Stimulated activated CD8-positive, alpha-beta memory T cell treated with anti-CD3 and anti-CD28 coated beads, Interleukin-15, amount 100 ng/mL, for 4 hours (primary cell): ENCODE results near the gene TMEM87B.

ENCODE experiments used
- DNase-seq, 2 donors: peaks; one replicate each; pipeline ENCODE4 v3.0.0-alpha.2; 2020; ENCODE audit warnings: low read depth in 2 of 2

Gene TMEM87B

DNA sequence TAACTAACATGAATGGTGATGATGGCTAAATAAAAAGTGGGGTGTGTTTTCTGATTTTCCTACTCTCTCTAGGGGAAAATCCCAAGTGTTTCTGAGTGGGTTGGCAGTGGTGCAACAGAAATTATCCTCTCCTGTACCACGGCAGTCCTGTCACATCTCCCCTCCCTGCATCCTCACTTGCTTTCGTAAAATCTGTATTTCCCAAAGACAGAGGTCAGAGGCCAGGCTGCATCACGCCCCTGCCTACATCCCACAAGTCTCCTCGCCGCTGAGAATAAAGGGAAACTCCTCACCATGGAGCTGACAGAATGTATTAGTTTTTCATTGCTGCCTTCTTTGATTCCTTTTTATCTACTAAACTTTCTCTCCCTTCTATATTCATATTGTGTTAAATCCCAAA is 96.2 kb downstream of the TMEM87B start:
- no peak for DNase-seq

- DNase-seq, result no peak
These were observed 96.8 kb downstream of the TMEM87B start for GRCh38 chr2:112151701-112152440.

GRCh38 chr2:112152476-112153178 is 97.6 kb downstream of the TMEM87B start:
- DNase-seq, result no peak

GRCh38 chr2:112153179-112153490 is 98.1 kb downstream of the TMEM87B start:
- DNase-seq, result no peak

DNA sequence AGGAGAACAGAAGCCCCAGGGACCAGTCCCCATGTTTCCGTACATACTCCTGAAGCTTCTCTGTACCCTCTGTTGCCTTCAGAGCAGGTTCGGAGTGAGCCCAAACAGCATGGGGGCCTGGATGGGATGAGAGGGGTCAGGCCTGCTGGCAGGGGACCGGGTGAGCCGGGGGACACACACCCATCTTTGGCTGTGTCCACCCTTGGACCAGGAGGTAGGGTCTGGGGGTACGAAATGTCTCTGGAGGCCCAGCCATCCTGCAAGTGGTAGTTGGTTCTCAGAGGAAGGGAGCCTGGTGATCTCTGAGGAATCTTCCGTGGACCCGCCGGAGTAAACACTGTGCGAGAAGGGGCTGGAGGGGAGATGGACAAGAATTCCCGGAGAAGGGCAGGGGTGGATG is 98.4 kb downstream of the TMEM87B start:
- DNase-seq, result no peak

- DNase-seq, result no peak
These were observed 99.4 kb downstream of the TMEM87B start for GRCh38 chr2:112154246-112155117.

DNA sequence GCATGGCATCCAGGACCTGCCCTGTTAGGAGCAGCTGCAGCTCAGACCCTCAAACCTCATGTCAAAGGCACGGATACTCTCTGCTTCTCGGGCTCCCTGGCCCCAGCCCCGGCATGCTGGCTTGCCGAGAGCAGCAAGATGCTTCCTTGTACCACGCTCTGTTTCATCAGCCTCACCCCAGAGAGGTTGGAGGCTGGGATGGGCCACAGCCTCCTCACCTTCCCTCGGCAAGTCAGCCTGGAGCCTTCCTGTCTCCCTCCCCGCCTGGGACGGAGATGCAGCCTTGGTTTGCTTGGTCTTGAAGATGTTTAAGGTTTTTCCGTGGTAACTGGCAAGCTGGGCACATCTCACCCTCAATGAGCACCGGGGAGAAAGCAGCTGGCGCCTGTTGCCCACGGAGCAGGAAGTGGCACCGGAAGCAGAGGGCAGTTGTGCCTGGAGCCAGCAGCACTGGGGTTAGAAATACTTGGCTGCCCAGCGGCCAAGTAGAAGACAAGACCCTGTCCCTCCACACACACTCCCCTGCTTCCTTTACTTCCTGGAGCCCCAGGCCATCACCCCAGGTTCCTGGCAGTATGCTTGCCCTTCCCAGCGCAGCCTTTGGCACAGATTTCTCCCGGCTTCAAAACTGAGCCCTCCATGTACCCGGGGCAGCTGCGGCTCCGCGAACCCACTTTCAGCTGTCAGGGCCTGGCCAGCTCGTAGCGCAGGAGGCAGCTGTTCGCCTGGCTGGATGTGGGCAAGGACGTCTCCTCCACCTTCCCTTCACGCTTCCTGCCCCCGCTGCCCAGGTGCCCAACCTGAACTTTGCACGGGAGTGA is 100.5 kb downstream of the TMEM87B start:
- DNase-seq, result no peak

GRCh38 chr2:112156152-112156986 is 101.3 kb downstream of the TMEM87B start:
- DNase-seq, result no peak

- DNase-seq, result no peak
These were observed 102.4 kb downstream of the TMEM87B start for GRCh38 chr2:112157472-112157871.

DNA sequence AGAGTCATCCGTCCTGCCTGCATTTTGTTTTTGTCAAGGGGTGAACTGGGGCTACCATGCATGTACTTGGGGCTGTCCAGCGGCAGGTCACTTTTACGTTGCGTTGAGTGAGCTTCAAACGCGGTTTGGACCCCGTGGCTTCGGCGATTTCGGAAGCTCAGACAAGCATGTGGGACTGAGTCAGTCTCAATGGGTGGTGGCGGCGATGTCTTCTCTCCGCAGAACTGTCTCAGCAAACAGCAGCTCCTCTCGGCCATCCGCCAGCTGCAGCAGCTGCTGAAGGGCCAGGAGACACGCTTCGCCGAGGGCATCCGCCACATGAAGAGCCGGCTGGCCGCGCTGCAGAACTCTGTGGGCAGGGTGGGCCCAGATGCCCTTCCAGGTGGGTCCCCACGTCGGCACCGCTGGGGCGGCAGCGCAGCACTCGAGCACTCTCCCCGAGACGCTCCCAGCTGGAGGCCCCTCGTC is 104.4 kb downstream of the TMEM87B start:
- DNase-seq, result no peak

DNA sequence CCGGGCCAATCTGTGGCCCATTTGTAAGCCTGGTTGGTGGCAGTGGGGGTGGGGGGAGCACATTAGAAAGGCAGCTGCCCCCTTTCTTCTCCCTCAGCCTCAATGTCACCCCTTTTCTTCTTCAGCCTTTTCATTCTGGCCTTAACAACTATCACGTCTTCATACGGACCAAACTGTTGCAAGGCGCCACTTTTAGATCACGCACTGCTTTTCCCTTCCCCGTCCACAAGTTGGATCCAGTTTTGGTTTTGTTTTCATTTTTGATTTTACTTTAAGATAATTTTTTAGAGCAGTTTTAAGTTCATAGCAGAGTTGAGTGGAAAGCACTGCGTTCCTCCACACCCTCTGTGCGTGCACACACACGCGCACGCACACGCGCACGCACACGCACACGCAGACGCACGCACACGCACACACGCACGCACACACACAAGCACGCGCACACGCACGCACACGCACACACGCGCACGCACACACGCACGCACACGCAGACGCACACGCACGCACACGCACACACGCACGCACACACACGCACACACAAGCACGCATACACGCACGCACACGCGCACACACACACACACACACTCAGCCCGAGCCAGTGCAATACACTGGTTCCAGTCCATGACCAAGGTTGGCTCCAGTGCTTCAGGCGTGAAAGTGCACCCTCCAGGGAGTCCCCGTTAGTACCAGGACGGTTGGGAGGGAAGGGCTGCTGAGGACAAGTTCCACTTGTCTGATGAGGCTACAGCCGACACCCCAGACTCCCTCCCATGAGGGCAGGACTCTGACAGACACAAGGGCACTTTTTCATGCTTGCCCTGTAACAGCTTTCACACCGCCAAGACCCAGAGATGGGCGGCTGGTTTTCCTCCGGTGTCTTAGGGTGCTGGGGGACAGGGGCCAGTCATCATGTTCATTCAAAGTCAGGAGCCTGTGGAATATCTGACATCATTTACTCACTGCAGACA is 105.5 kb downstream of the TMEM87B start:
- DNase-seq, result no peak

GRCh38 chr2:112161431-112162145 is 106.5 kb downstream of the TMEM87B start:
- DNase-seq, result no peak

- DNase-seq, result no peak
These were observed 107.3 kb downstream of the TMEM87B start for GRCh38 chr2:112162341-112162740.

GRCh38 chr2:112162956-112163355 is 107.9 kb downstream of the TMEM87B start:
- no peak for DNase-seq

DNA sequence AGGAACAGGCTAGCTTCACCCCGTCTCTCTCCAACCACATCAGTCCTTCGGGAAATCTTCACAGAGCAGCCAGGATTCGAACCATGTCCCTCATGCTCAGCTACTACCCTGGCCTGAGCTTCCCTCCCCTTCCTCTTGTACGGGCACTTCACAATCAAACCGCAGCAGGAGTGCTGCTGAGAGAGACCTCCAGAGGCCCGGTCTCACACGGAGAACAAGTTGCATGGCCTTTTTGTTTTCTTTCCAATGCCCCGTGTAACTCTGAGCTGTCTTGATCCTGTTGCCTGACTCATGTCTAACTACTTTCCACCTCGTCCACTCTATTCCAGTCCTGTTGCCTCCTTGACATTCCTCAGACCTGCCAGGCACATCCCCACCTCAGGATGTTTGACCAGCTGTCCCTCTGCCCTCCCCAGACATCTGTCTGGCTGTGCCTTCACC is 108.5 kb downstream of the TMEM87B start:
- DNase-seq, result no peak

- no peak for DNase-seq
These were observed 109.8 kb downstream of the TMEM87B start for GRCh38 chr2:112164876-112165275.

- no peak for DNase-seq
These were observed 110.2 kb downstream of the TMEM87B start for GRCh38 chr2:112165296-112165695.

- no peak for DNase-seq
These were observed 111.9 kb downstream of the TMEM87B start for GRCh38 chr2:112166806-112167499.
